22Rv1 (cell line): ENCODE results near the gene DGKI.

Source experiments
- H3K27ac ChIP-seq: fragments of 450-650 bp; 2 replicates; pipeline ENCODE4 v1.5.1; 2017
- ZFX ChIP-seq: fragments of 450-650 bp; IDR thresholded peaks from 2 replicates; pipeline ENCODE4 v1.6.1; 2017; ENCODE audit warnings: antibody characterized with exemption, borderline replicate concordance
- TF ChIP-seq, protein P1 (sequence below): fragments of 450-650 bp; IDR thresholded peaks from 2 replicates; pipeline ENCODE4 v1.5.1; 2017; ENCODE audit warnings: mild to moderate bottlenecking

DGKI gene

DNA sequence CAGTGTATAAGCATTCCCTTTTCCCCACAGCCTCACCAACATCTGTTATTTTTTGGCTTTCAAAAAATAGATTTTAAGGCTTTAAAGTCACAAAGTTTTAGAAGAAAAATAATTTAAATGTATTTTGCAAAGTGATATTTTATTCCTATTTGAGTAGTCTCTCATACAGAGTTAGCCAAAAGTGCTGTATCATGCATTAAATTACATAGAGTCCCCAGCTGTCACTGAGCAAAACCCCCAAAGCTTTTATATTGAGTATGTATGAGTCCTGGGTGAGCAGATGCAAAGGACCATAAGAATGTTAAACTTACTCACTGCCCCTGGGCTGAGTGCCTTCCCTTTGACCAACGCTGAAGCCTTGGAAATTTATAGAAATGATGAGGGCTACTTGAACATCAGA, 432.9 kb downstream of the DGKI start:
- TF ChIP-seq, protein P1, sequence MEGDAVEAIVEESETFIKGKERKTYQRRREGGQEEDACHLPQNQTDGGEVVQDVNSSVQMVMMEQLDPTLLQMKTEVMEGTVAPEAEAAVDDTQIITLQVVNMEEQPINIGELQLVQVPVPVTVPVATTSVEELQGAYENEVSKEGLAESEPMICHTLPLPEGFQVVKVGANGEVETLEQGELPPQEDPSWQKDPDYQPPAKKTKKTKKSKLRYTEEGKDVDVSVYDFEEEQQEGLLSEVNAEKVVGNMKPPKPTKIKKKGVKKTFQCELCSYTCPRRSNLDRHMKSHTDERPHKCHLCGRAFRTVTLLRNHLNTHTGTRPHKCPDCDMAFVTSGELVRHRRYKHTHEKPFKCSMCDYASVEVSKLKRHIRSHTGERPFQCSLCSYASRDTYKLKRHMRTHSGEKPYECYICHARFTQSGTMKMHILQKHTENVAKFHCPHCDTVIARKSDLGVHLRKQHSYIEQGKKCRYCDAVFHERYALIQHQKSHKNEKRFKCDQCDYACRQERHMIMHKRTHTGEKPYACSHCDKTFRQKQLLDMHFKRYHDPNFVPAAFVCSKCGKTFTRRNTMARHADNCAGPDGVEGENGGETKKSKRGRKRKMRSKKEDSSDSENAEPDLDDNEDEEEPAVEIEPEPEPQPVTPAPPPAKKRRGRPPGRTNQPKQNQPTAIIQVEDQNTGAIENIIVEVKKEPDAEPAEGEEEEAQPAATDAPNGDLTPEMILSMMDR = no peak
- no peak for TF ChIP-seq ZFX
- no peak overlapping the region for H3K27ac ChIP-seq

DNA sequence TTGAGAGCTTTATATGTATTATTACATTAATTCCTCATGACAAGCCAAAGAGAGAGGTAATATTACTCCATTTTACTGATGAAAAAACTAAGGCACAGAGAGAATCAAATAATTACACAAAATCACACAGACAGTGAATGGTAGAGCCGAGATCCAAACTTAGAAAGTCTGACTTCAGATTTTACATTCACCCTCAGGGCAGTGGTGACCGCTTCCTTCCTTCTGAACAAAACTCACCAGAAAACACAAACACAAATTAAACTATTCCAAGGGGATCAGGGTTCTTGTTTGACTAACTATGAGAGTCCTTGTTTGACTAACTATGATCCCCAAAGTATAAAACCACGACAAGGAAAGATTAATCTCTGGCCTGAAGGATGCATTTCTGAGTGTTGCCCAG, 435.3 kb downstream of the DGKI start:
- no peak overlapping the region for H3K27ac ChIP-seq

DNA sequence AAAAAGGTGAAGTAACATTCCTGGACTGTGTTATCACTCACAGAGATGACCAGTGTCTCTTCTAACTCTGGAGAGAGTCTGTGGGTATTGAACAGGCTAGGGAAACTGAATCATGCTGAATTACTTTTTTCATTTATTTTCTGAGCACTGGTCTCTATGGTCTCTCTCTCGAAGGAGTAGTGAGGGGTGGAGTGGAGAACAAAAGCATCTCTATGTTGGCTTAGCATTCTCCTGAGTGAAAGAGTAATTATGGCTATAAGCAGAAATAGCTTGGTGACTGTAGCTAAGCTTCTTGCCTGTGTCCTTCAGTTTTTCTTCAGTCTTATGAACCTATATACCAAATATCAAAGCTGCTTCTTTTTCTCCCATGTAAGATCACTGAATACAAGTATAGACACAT, 438.6 kb downstream of the DGKI start:
- no peak overlapping the region for H3K27ac ChIP-seq
- no peak for TF ChIP-seq ZFX
- TF ChIP-seq, protein P1 = no peak

More for the DNA sequence above, 435.3 kb downstream of the DGKI start:
- TF ChIP-seq, protein P1 = no peak
- TF ChIP-seq ZFX = no peak

DNA sequence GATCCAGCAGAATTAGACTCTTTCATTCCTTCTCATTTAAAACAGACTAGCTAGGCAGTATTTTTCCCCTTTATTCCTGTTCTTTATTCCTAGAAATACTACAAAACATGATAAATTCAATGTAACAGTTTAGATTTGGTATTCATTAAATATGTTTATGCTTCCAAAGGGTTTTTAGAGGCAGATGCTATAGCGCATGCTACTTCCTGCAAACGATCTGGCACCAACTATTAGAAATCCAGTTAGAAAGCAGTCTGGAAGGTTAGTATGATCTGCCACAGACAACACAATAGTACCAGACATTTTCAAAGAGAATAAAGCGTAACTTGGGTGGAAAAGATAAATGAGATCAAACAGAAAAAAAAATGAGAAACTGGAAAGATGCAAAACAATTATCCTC, 439.7 kb downstream of the DGKI start:
- no peak for TF ChIP-seq ZFX
- TF ChIP-seq, protein P1 = no peak

DNA sequence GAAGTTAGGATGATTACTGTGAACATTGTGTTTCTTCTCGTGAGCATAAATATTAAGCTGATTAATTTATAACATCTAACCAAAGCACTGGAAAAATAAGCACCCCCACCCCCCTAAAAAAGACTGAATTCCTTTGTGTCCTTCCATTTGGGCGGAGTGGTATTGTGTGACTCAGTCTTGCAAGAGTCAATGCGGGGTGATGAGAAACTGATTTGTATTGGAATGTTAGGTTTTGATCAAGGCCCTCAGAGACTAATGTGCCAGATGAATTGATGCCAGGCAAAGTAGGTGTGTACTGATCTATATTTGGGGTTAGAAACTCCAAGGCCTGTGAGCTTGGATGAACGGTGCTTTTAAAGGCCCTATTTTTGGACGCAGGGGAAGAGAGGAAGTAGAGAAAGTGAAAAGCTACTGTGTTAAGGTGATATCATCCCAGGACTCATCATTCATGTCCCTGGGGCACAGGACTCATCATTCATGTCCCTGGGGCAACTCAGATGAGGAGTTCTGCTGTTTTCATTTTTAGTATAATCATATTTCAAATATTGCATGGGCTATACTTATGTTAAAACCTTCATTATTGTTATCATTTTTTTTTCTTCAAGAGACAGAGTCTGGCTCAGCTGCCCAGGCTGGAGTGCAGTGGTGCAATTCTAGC, 442.0 kb downstream of the DGKI start:
- no peak for TF ChIP-seq ZFX
- TF ChIP-seq, protein P1 = no peak
- no peak overlapping the region for H3K27ac ChIP-seq

More for the DNA sequence above, 439.7 kb downstream of the DGKI start:
- no peak overlapping the region for H3K27ac ChIP-seq

DNA sequence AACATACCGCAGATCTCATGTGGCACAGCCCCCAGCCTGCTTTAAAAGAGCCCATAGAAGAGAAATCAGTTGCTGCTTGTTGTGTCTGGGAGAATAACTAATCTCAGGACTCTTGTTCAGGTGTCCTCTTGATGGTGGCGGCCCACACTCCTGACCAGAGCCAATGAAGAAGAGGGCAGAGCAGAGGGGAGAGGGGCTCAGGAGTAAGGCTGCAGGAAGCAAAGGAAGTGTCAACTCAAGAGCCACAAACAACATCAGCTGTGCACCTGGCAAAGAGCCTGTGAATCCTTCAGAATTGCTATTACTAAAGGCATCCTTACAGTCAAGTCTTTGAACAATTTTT, 443.4 kb downstream of the DGKI start:
- no peak for TF ChIP-seq ZFX
- TF ChIP-seq, protein P1 = no peak
- no peak overlapping the region for H3K27ac ChIP-seq

DNA sequence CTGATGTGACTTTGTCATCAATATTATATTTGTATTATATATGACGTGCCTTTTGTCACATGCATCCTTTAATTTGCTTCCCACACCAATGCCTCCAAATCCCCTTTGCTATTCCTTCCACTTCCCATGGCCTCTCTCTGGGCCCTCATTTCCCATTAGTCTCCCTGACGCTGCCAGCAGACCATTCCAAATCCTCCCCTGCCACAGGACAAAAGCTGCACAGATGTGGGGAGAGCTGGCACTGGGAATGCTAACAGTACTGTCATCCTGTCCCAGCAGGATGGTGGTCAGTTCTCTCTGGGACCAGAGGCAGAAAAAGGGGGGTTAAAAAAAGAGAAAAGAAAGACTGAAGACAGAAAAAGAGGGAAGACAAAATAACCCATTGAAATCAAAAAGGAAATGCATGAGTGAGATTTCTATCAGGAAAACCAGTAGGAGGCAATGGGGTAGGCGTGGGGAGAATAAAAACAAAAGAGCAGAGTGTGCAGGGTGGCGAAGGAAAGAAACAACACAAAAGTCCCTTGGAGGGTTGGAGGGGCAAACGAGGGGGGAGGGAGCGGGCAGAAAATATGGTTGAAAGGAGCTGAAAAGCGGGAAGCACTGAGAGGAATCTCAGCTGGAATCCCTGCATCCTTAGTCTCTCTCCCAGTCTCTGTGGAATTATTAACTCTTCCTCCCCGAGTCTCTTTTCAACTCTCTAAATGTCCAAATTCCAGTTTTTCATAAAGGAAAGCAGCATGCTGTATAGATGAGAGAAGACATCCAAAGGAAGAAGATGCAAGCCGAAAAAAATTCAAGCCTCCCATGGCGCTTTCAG, 444.0 kb downstream of the DGKI start:
- TF ChIP-seq, protein P1 = no peak
- TF ChIP-seq ZFX = no peak
- no peak overlapping the region for H3K27ac ChIP-seq
